ENCODE measurements around the gene SLC9A9.

DNA sequence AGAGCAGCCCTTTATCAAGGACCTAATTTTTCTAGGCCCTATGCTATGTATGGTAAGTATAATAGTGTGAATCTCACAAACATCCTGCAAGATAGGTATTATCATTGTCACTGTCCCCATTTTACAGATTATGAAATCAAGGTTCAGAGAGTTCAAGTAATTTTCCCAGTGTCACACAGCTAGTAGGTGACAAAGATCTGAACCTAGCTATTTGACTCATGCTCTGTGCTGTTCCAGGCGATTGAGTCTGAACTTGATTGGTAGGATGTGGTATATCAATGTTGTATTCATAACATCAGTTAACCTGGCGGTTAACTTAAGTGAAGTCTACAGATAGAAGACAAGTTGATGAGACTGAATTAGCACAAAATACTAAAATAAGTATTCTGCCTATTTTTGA is 498.8 kb downstream of the SLC9A9 start:
- TF ChIP-seq, protein P1, sequence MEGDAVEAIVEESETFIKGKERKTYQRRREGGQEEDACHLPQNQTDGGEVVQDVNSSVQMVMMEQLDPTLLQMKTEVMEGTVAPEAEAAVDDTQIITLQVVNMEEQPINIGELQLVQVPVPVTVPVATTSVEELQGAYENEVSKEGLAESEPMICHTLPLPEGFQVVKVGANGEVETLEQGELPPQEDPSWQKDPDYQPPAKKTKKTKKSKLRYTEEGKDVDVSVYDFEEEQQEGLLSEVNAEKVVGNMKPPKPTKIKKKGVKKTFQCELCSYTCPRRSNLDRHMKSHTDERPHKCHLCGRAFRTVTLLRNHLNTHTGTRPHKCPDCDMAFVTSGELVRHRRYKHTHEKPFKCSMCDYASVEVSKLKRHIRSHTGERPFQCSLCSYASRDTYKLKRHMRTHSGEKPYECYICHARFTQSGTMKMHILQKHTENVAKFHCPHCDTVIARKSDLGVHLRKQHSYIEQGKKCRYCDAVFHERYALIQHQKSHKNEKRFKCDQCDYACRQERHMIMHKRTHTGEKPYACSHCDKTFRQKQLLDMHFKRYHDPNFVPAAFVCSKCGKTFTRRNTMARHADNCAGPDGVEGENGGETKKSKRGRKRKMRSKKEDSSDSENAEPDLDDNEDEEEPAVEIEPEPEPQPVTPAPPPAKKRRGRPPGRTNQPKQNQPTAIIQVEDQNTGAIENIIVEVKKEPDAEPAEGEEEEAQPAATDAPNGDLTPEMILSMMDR (IDR thresholded peaks at IDR 0.05; ENCODE audit: low read length): no peak
- TF ChIP-seq EZH2phosphoT487 (IDR thresholded peaks at IDR 0.05; ENCODE audit: low read length): no peak
